PC-3 (cell line): ENCODE results near the gene NAV2. TPM values are rescaled to one million over a fixed set of nuclear protein-coding genes. Genes with fewer than 3 reads are reported as not detected.
A peak's percentile ranks its signal among the peaks of the same experiment; 100 is the strongest.

Experiments
- ATAC-seq: fragments of 200-7000 bp; cut with Tn5 transposase; 2 replicates; pipeline ENCODE4 v1.9.1; 2020; ENCODE audit warnings: mild to moderate bottlenecking, moderate library complexity
- BruUV-seq: library from RNA; stranded (reverse); fragments of 400-500 nt; replicated peaks from 2 replicates; lab custom pipeline; 2021; lab: Mats Ljungman, UMichigan
- CTCF ChIA-PET: fragments of 300-600 bp; sonication (Branson Sonifier 250); formaldehyde crosslinking; loops from one replicate; lab custom pipeline; 2022; ENCODE audit warnings: antibody characterized with exemption; lab: Charles Lee
- POLR2A ChIA-PET: fragments of 300-600 bp; sonication (Branson Sonifier 250); formaldehyde crosslinking; loops from one replicate; lab custom pipeline; 2022; ENCODE audit warnings: antibody characterized with exemption; ENCODE audit not compliant: unreplicated experiment; lab: Charles Lee
- DNase-seq: peaks from one replicate; pipeline ENCODE4 v3.0.0-alpha.2; 2015
- H2AFZ ChIP-seq: fragments of 300-600 bp; sonication (generic); 2 replicates; pipeline ENCODE4 v1.6.0; 2016; ENCODE audit warnings: antibody characterized with exemption, low read length
- H3F3A ChIP-seq: fragments of 300-600 bp; sonication (generic); one replicate; pipeline ENCODE4 v1.6.0; 2017; ENCODE audit warnings: antibody characterized with exemption, low read length, control low read depth, mild to moderate bottlenecking; ENCODE audit not compliant: unreplicated experiment
- H3K27ac ChIP-seq: fragments of 300-600 bp; sonication (generic); 2 replicates; pipeline ENCODE4 v1.5.1; 2016; ENCODE audit warnings: mild to moderate bottlenecking, low read length
- H3K27me3 ChIP-seq: fragments of 300-600 bp; sonication (generic); 2 replicates; pipeline ENCODE4 v1.6.1; 2016; ENCODE audit warnings: low read length, mixed read lengths
- H3K36me3 ChIP-seq: fragments of 300-600 bp; sonication (generic); 2 replicates; pipeline ENCODE4 v1.6.1; 2016; ENCODE audit warnings: low read depth, mixed run types, low read length, mixed read lengths
- H3K4me1 ChIP-seq: fragments of 300-600 bp; sonication (generic); 2 replicates; pipeline ENCODE4 v1.5.1; 2016; ENCODE audit warnings: low read length; ENCODE audit not compliant: insufficient read depth
- H3K4me2 ChIP-seq: fragments of 300-600 bp; sonication (generic); 2 replicates; pipeline ENCODE4 v1.6.0; 2016; ENCODE audit warnings: low read length
- H3K4me3 ChIP-seq: fragments of 300-600 bp; sonication (generic); 2 replicates; pipeline ENCODE4 v1.5.1; 2016; ENCODE audit warnings: mild to moderate bottlenecking, low read length, mixed read lengths
- H3K79me2 ChIP-seq: fragments of 300-600 bp; sonication (generic); 2 replicates; pipeline ENCODE4 v1.6.1; 2017; ENCODE audit warnings: low read length, mixed read lengths
- H3K9ac ChIP-seq: fragments of 300-600 bp; sonication (generic); 2 replicates; pipeline ENCODE4 v1.6.0; 2016; ENCODE audit warnings: mild to moderate bottlenecking, low read length
- H3K9me2 ChIP-seq: fragments of 300-600 bp; sonication (generic); replicated peaks from 2 replicates; pipeline ENCODE4 v1.6.1; 2016; ENCODE audit warnings: mixed run types, low read length, mixed read lengths
- H3K9me3 ChIP-seq: fragments of 300-600 bp; sonication (generic); 2 replicates; pipeline ENCODE4 v1.6.1; 2016; ENCODE audit warnings: low read length, mixed read lengths
- H4K20me1 ChIP-seq: fragments of 300-600 bp; sonication (generic); 2 replicates; pipeline ENCODE4 v1.6.1; 2016; ENCODE audit warnings: low read length, mixed read lengths
- CTCF ChIP-seq: fragments of 300-600 bp; sonication (generic); conservative IDR thresholded peaks from 2 replicates; pipeline ENCODE4 v1.5.1; 2017; ENCODE audit warnings: antibody characterized with exemption, low read depth, mild to moderate bottlenecking, low read length
- EZH2 ChIP-seq: fragments of 300-600 bp; sonication (generic); IDR thresholded peaks from one replicate; pipeline ENCODE4 v1.6.1; 2017; ENCODE audit warnings: antibody characterized with exemption, mild to moderate bottlenecking, low read length; ENCODE audit not compliant: unreplicated experiment
- EZH2phosphoT487 ChIP-seq: fragments of 300-600 bp; sonication (generic); IDR thresholded peaks from 2 replicates; pipeline ENCODE4 v1.6.1; 2018; ENCODE audit warnings: mild to moderate bottlenecking, antibody characterized with exemption, low read length, borderline replicate concordance
- intact Hi-C: fragments of 100-400 bp; cut with micrococcal nuclease; formaldehyde crosslinking; loops from 2 replicates; pipeline ENCODE4 v1.9.0; 2023
- total RNA-seq: library from RNA; depleted of rRNA; stranded (reverse); fragments of >200 nt; gene quantifications from 2 replicates; pipeline ENCODE4 v1.2.3, GENCODE V29; 2014

The NAV2 gene
- total RNA-seq, 1 experiment from 2014 or later: 10.4 TPM

DNA sequence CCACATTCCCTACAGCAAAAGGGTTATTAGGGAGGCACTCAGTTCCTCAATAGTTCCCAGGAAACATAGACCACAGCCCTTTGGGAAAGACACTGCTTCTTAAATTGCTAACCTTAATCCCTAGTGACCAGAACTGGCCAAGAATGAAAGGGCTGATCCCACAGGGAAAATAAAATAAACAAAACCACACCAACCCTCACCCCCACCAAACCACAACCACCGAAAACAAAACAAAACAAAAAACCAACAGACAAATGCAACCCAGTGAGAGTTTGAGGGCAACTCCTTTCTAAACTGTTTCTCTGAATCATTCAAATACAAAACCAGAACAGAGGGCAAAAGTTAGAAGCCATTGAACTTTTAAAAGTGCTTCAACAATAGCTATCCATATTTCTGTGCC is 57.2 kb downstream of the NAV2 start:
- Histone ChIP-seq H2AFZ (no peak overlapping the region), H3K9me2 (no peaks in the 10 kb centered on the region), H3K79me2 (peaks cover 4% of the 10 kb centered on the region; the same call in 1 of the 2 replicates), H3K4me1 (peaks cover 25% of the 10 kb centered on the region), H3K9ac (no peak overlapping the region), H3K4me2 (peak overlapping the region; percentile 39), H3K27me3 (no peaks in the 10 kb centered on the region), H4K20me1 (peaks cover 22% of the 10 kb centered on the region; the same call in 1 of the 2 replicates), H3F3A (no peaks in the 10 kb centered on the region), H3K4me3 (no peak overlapping the region), H3K27ac (peak overlapping the region; percentile 29; the same call in 1 of the 2 replicates), H3K36me3 (no peaks in the 10 kb centered on the region), H3K9me3 (no peaks in the 10 kb centered on the region)
- peak; percentile 46 for DNase-seq
- ATAC-seq: peak; percentile 9; the same call in 1 of the 2 replicates
- TF ChIP-seq EZH2phosphoT487: no peak
- TF ChIP-seq EZH2: no peak
- no peak for TF ChIP-seq CTCF
- BruUV-seq: no TSS peak
- ChIA-PET POLR2A (no interaction called here), CTCF (no interaction called here)
- intact Hi-C loops: no loop called here

DNA sequence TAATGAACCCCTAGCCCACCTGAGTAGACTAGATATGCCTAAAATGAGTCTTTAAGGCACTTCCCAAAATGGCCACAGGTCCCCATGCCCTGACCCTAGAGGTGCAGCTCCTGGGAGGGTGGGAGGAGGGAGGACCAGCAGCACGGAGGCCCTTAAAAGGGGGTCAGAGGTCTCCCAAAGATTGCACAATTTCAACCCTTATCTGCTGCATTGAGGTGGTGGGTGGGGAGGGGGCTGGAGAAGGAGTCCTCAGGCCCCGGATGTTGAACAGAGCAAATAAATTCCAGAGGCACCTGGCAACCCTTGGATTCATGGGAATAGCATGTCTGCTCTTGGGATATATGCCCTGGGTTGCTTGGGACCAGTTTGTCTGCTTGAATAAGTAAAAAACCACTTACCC is 57.6 kb downstream of the NAV2 start:
- ATAC-seq (no peak), DNase-seq (no peak)
- Histone ChIP-seq H3K4me2 (peak overlapping the region; percentile 39; the same call in 1 of the 2 replicates), H3K27me3 (no peaks in the 10 kb centered on the region), H3K9ac (no peak overlapping the region), H3K79me2 (peaks cover 5% of the 10 kb centered on the region), H3K9me3 (no peaks in the 10 kb centered on the region), H4K20me1 (peaks cover 22% of the 10 kb centered on the region; the same call in 1 of the 2 replicates), H2AFZ (no peak overlapping the region), H3K27ac (no peak overlapping the region), H3F3A (no peaks in the 10 kb centered on the region), H3K4me3 (no peak overlapping the region), H3K4me1 (peaks cover 25% of the 10 kb centered on the region), H3K36me3 (no peaks in the 10 kb centered on the region), H3K9me2 (no peaks in the 10 kb centered on the region)
- BruUV-seq: no TSS peak
- ChIA-PET CTCF (no interaction called here), POLR2A (no interaction called here)
- intact Hi-C loops: no loop called here
- no peak for TF ChIP-seq EZH2
- no peak for TF ChIP-seq EZH2phosphoT487
- no peak for TF ChIP-seq CTCF

- Histone ChIP-seq H3K27ac (no peak overlapping the region), H2AFZ (no peak overlapping the region), H3K9ac (no peak overlapping the region), H3K9me2 (no peaks in the 10 kb centered on the region), H3K4me2 (no peak overlapping the region), H4K20me1 (peaks cover 18% of the 10 kb centered on the region; the same call in 1 of the 2 replicates), H3F3A (no peaks in the 10 kb centered on the region), H3K27me3 (no peaks in the 10 kb centered on the region), H3K9me3 (no peaks in the 10 kb centered on the region), H3K4me3 (no peak overlapping the region), H3K36me3 (no peaks in the 10 kb centered on the region), H3K4me1 (peaks cover 31% of the 10 kb centered on the region), H3K79me2 (peaks cover 10% of the 10 kb centered on the region)
- ATAC-seq: no peak
- intact Hi-C loops: no loop called here
- ChIA-PET POLR2A (no interaction called here), CTCF (no interaction called here)
- no TSS peak for BruUV-seq
- no peak for DNase-seq
- no peak for TF ChIP-seq EZH2phosphoT487
- no peak for TF ChIP-seq EZH2
- no peak for TF ChIP-seq CTCF
Observed at GRCh38 chr11:19771463-19771862, 58.8 kb downstream of the NAV2 start.
